Astrocyte (in vitro differentiated cells and primary cell): Measurements from ENCODE around the gene RAB6C.

Experiments used
- EZH2 ChIP-seq: IDR thresholded peaks from 2 replicates; pipeline ENCODE4 v1.6.1; 2012; ENCODE audit warnings: mild to moderate bottlenecking, low read length, inconsistent platforms; ENCODE audit not compliant: insufficient read depth
- TF ChIP-seq, protein P1 (sequence below): IDR thresholded peaks from 2 replicates; pipeline ENCODE4 v1.5.1; 2011; ENCODE audit warnings: low read depth, mild to moderate bottlenecking, inconsistent platforms, low read length, moderate library complexity; ENCODE audit not compliant: insufficient read depth

DNA sequence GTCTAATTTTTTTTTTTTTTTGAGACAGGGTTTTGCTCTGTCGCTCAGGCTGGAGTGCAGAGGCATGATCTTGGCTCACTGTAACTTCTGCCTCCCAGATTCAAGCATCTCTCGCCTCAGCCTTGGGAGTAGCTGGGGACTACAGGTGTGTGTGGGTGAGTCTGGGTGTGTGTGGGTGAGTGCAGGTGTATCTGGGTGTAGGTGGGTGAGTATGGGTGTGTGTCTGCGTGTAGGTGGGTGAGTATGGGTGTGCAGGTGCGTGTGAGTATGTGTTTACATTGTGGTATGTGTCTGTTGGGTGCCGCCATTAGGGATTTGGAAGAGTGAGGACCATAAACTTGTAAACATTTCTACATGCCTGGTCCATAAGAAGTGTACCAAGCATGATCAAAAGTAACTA lies 1.5 kb upstream of the RAB6C start:
- TF ChIP-seq, protein P1, sequence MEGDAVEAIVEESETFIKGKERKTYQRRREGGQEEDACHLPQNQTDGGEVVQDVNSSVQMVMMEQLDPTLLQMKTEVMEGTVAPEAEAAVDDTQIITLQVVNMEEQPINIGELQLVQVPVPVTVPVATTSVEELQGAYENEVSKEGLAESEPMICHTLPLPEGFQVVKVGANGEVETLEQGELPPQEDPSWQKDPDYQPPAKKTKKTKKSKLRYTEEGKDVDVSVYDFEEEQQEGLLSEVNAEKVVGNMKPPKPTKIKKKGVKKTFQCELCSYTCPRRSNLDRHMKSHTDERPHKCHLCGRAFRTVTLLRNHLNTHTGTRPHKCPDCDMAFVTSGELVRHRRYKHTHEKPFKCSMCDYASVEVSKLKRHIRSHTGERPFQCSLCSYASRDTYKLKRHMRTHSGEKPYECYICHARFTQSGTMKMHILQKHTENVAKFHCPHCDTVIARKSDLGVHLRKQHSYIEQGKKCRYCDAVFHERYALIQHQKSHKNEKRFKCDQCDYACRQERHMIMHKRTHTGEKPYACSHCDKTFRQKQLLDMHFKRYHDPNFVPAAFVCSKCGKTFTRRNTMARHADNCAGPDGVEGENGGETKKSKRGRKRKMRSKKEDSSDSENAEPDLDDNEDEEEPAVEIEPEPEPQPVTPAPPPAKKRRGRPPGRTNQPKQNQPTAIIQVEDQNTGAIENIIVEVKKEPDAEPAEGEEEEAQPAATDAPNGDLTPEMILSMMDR: no peak
- TF ChIP-seq EZH2: no peak
